NOMO-1 treated with DMSO at 0.1 percent for 48 hours (cell line): ENCODE data around the gene THSD7A.

Experiments
- DNase-seq: peaks from one replicate; lab custom pipeline; 2025; ENCODE audit not compliant: unreplicated experiment; lab: John Stamatoyannopoulos, UW

The THSD7A gene

GRCh38 chr7:11427686-11428273, 404.2 kb downstream of the THSD7A start:
- peak; percentile 64 for DNase-seq

- no peak for DNase-seq
Observed at GRCh38 chr7:11424006-11424405, 408.0 kb downstream of the THSD7A start.

- no peak for DNase-seq
Observed at GRCh38 chr7:11420049-11420448, 411.9 kb downstream of the THSD7A start.

GRCh38 chr7:11416641-11417458, 415.1 kb downstream of the THSD7A start:
- DNase-seq, result no peak

GRCh38 chr7:11415101-11415500, 416.9 kb downstream of the THSD7A start:
- no peak for DNase-seq

- no peak for DNase-seq
Observed at GRCh38 chr7:11413901-11414300, 418.1 kb downstream of the THSD7A start.

- DNase-seq, result no peak
Observed at GRCh38 chr7:11412036-11412435, 420.0 kb downstream of the THSD7A start.

- DNase-seq, result no peak
Observed at GRCh38 chr7:11410656-11411644, 421.0 kb downstream of the THSD7A start.

- DNase-seq, result no peak
Observed at GRCh38 chr7:11404355-11404754, 427.6 kb downstream of the THSD7A start.

- DNase-seq, result no peak
Observed at GRCh38 chr7:11403781-11404180, 428.2 kb downstream of the THSD7A start.

- no peak for DNase-seq
Observed at GRCh38 chr7:11394438-11394837, 437.6 kb downstream of the THSD7A start.

- no peak for DNase-seq
Observed at GRCh38 chr7:11379641-11380040, 452.4 kb downstream of the THSD7A start.

GRCh38 chr7:11376529-11376928, 455.5 kb downstream of the THSD7A start:
- DNase-seq, result no peak

GRCh38 chr7:11374629-11375028, 457.4 kb downstream of the THSD7A start:
- DNase-seq, result no peak

- DNase-seq, result peak; percentile 11
Observed at GRCh38 chr7:11373546-11374142, 458.4 kb downstream of the THSD7A start.

- DNase-seq, result no peak
Observed at GRCh38 chr7:11369696-11370095, 462.3 kb downstream of the THSD7A start.

GRCh38 chr7:11366118-11366517, 465.9 kb downstream of the THSD7A start:
- DNase-seq, result no peak

- no peak for DNase-seq
Observed at GRCh38 chr7:11358637-11359036, 473.4 kb downstream of the THSD7A start.

GRCh38 chr7:11355399-11356005, 476.5 kb downstream of the THSD7A start:
- no peak for DNase-seq

- DNase-seq, result no peak
Observed at GRCh38 chr7:11346302-11346701, 485.7 kb downstream of the THSD7A start.

GRCh38 chr7:11345621-11346020, 486.4 kb downstream of the THSD7A start:
- DNase-seq, result no peak
